Kidney (tissue), 14 donors: ENCODE measurements around the gene UBE2N. TPM values are rescaled to one million over a fixed set of nuclear protein-coding genes. Genes with fewer than 3 reads are reported as not detected.
"Not testable (repeated sequence)": the region's sequence is repeated elsewhere in the genome, so short reads cannot be mapped to it uniquely, and the experiment has no call there.

Experiments
- DNase-seq, 5 donors: peaks; one replicate each; pipeline ENCODE4 v3.0.0-alpha.2; 2013 to 2020
- FAIRE-seq: peaks from 2 replicates; lab custom pipeline; 2012; peaks lifted over from hg19 to GRCh38; lab: Jason Lieb, UNC
- H3K27ac ChIP-seq, 2 donors: one replicate each; pipeline ENCODE4 v1.7.0; 2013; ENCODE audit warnings: low read depth in 2 of 2, low read length in 2 of 2, inconsistent platforms in 1 of 2
- H3K27me3 ChIP-seq: one replicate; pipeline ENCODE4 v1.7.1; 2013; ENCODE audit warnings: low read length, inconsistent platforms; ENCODE audit not compliant: control insufficient read depth, insufficient read depth
- H3K36me3 ChIP-seq, 3 donors: one replicate each; pipeline versions ENCODE4 v1.7.0 to v1.7.1; 2013; ENCODE audit warnings: low read length in 3 of 3, control low read depth in 1 of 3, inconsistent platforms in 1 of 3; ENCODE audit not compliant: insufficient read depth in 3 of 3, control insufficient read depth in 2 of 3
- H3K4me1 ChIP-seq, 3 donors: one replicate each; pipeline versions ENCODE4 v1.7.0 to v1.7.1; 2013; ENCODE audit warnings: low read length in 3 of 3, inconsistent platforms in 1 of 3, low read depth in 1 of 3; ENCODE audit not compliant: control insufficient read depth in 2 of 3, insufficient read depth in 2 of 3
- H3K4me3 ChIP-seq, 3 donors: one replicate each; pipeline versions ENCODE4 v1.7.0 to v1.8.1; 2013; ENCODE audit warnings: low read length in 3 of 3, control low read depth in 1 of 3, inconsistent platforms in 1 of 3
- H3K9ac ChIP-seq, 3 donors: one replicate each; pipeline versions ENCODE4 v1.7.0 to v1.7.1; 2013; ENCODE audit warnings: low read length in 3 of 3, control low read depth in 1 of 3, inconsistent platforms in 1 of 3
- H3K9me3 ChIP-seq, 3 donors: one replicate each; pipeline versions ENCODE4 v1.7.0 to v1.7.1; 2013; ENCODE audit warnings: low read length in 3 of 3, control low read depth in 1 of 3, inconsistent platforms in 1 of 3; ENCODE audit not compliant: control insufficient read depth in 2 of 3, insufficient read depth in 1 of 3
- intact Hi-C: fragments of 100-400 bp; cut with DNase I; formaldehyde crosslinking; loops from one replicate; pipeline ENCODE4 v1.11.1; 2022
- polyA plus RNA-seq: library from polyadenylated mRNA; stranded (reverse); fragments of 350-450 nt; fragmentation: Illumina TruSeq; extraction: RNeasy Lipid Tissue Mini Kit (QIAGEN cat#74804); gene quantifications from one replicate; pipeline ENCODE4 v1.2.3, GENCODE V29; 2014; ENCODE audit warnings: low read depth, low replicate concordance; ENCODE audit not compliant: insufficient read depth
- total RNA-seq: library from RNA; stranded (reverse); fragmentation: NEBNext Ultra II Directional; extraction: Animal tissue kit (Norgen Biotek cat#: 25700); gene quantifications from one replicate; pipeline ENCODE4 v1.2.1, GENCODE V29; 2021
- TF ChIP-seq, protein P1 (sequence below): IDR thresholded peaks from 3 replicates; pipeline ENCODE4 v1.5.1; 2012; ENCODE audit warnings: mild to moderate bottlenecking, moderate library complexity, borderline replicate concordance; ENCODE audit not compliant: insufficient read depth; ENCODE audit errors: extremely low read depth
- donor health status: control.
- donor health status: control.
- donor health status: control.
- donor health status: control.
- donor health status: control.
- donor health status: DM: yes; HTN: yes; CAD: no.
- donor health status: Normal renal cell carcinoma (clear cell type).

UBE2N gene
- total and polyA plus RNA-seq, 2 donors from 2014 or later = 84.7 to 97.3 TPM

DNA sequence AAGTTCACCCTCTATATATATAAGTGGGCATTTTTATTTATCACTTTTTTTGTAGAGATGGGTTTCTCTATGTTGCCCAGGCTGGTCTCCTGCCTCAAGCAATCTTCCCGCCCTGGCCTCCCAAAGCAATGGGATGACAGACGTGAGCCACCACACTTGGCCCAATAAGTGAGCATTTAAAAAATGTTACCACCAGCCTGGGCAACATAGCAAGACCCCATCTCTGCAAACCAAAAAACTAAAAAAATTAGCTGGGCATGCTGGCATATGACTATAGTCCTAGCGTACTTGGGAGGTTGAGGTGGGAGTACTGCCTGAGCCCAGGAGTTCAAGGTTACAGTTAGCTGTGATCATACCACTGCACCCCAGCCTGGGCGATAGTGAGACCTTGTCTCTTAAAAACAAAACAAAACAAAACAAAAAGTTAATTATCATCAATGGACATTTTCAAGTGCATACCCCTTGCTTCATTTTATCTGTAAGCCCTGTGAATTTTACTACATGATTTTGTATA is 23.7 kb downstream of the UBE2N start:
- TF ChIP-seq, protein P1, sequence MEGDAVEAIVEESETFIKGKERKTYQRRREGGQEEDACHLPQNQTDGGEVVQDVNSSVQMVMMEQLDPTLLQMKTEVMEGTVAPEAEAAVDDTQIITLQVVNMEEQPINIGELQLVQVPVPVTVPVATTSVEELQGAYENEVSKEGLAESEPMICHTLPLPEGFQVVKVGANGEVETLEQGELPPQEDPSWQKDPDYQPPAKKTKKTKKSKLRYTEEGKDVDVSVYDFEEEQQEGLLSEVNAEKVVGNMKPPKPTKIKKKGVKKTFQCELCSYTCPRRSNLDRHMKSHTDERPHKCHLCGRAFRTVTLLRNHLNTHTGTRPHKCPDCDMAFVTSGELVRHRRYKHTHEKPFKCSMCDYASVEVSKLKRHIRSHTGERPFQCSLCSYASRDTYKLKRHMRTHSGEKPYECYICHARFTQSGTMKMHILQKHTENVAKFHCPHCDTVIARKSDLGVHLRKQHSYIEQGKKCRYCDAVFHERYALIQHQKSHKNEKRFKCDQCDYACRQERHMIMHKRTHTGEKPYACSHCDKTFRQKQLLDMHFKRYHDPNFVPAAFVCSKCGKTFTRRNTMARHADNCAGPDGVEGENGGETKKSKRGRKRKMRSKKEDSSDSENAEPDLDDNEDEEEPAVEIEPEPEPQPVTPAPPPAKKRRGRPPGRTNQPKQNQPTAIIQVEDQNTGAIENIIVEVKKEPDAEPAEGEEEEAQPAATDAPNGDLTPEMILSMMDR = no peak
- H3K27ac ChIP-seq = no peak overlapping the region
- FAIRE-seq = no peak
- H3K4me3 ChIP-seq = no peak overlapping the region
- no peaks in the 10 kb centered on the region for H3K36me3 ChIP-seq
- no peak for DNase-seq
- peaks cover 0 to 13% (median 3%) of the 10 kb centered on the region in 3 donors for H3K4me1 ChIP-seq
- no peak overlapping the region for H3K9ac ChIP-seq
- no peaks in the 10 kb centered on the region for H3K27me3 ChIP-seq
- intact Hi-C loops = no loop called here
- H3K9me3 ChIP-seq = no peaks in the 10 kb centered on the region

DNA sequence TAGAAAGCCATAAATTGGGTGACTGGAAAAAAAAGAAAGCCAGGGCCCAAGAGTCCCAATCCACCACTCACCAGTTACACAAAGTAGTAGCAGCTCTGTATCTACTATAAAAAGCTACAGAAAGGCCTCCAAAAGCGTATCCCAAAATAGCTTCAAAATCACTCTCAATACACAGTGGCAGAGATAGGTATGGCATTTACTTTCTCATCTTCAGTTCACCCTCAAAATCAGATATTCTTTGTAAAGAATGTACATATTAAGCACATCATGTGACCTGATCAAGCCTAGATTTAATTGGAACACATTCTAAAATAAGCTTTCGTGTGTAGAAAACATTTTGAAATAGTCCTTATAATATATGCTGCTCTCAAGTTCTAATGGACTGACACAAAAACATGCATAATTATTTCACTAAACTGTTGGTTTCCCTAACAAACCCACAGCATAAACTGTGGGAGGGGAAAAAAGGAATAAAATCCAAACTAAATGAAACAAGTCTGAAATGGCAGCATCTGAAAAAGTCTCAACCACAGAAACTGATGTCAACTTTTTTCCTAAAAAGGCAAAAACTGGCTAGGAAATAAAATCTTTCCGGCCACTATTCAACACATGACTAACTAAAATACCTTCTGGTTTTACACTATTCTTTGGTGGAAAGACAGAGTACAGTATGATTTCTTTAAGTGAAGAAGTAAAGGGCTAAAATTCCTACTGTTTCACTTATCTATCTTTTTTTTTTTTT is 25.9 kb downstream of the UBE2N start:
- Histone ChIP-seq H3K4me3 (no peak overlapping the region), H3K4me1 (peaks cover 0 to 11% (median 3%) of the 10 kb centered on the region in 3 donors), H3K27me3 (no peaks in the 10 kb centered on the region), H3K9me3 (no peaks in the 10 kb centered on the region), H3K9ac (peak overlapping the region in 1 of 3 donors; percentile 32), H3K36me3 (no peaks in the 10 kb centered on the region), H3K27ac (no peak overlapping the region)
- FAIRE-seq (no peak), DNase-seq (no peak)
- intact Hi-C loops = no loop called here
- TF ChIP-seq, protein P1 = no peak

DNA sequence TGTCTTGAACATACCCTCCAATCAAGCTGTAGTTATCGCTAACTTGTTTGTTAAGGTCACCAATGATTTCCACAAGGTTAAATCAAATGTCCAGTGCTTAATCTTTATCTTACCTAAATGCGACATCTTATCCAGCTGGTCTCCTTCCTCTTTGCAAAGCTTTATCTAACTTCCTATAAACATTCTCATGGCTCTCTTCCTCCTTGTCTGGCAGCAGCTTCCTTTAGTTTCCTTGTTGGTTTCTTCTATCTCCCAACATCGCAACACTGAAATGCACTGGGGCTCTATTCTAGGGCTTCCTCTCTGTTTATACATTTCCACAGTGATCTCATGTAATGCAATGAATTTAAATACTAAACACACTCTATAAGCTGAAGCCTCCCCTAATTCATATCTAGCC is 28.7 kb downstream of the UBE2N start:
- H3K9ac ChIP-seq = no peak overlapping the region
- TF ChIP-seq, protein P1 = no peak
- peak overlapping the region in 1 of 2 donors; percentile 25 for H3K27ac ChIP-seq
- DNase-seq (no peak), FAIRE-seq (no peak)
- no peak overlapping the region for H3K4me3 ChIP-seq
- intact Hi-C loops = no loop called here
- no peaks in the 10 kb centered on the region for H3K27me3 ChIP-seq
- no peaks in the 10 kb centered on the region for H3K36me3 ChIP-seq
- no peaks in the 10 kb centered on the region for H3K9me3 ChIP-seq
- H3K4me1 ChIP-seq = peaks cover 0 to 11% (median 3%) of the 10 kb centered on the region in 3 donors

DNA sequence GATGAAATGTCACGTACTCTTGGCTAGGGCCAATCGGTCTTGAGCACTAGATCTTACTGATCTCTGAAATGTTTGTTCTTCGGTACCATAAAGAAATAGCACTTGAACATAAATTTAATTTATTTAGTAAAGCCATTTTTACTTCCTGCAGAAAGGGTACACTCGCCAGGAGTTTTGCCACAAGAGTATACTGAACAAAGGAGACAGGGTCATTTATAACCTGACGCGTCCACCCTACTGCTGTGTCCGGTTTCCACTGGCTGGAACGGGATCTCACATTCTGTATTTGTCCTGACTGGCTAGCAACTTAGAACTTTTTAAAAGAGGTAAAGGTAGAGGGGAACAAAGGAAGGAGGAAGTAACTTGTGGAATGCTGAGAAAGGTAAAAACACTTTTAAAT is 29.4 kb downstream of the UBE2N start:
- peak in 1 of 5 donors; percentile 39 for DNase-seq
- peak overlapping the region in 1 of 2 donors; percentile 28 for H3K27ac ChIP-seq

DNA sequence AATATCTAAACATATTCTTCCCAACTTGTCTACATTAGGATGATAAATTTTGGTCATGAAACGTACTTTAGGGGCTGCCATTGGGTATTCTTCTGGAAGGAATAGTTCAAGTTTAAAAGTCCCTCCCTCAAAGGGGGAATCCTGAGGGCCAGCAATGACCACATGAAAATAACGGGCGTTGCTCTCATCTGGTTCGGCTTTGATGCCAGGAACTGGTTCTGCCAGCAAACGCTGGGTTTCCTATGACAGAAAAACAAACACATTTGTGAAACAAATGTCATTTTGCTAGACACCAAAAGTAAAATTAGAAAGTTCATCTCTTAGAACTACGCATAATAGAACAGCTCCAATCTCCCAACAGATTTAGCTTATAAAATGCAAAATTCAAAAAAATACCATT is 30.7 kb downstream of the UBE2N start:
- H3K27ac ChIP-seq, H3K9me3 ChIP-seq, intact Hi-C loops, FAIRE-seq, H3K9ac ChIP-seq, H3K4me3 ChIP-seq, H3K36me3 ChIP-seq, DNase-seq, H3K27me3 ChIP-seq: not testable (repeated sequence)
- peaks cover 0 to 10% (median 3%) of the 10 kb centered on the region in 3 donors for H3K4me1 ChIP-seq

More for the DNA sequence above, 29.4 kb downstream of the UBE2N start:
- FAIRE-seq, H3K9me3 ChIP-seq, H3K36me3 ChIP-seq, H3K27me3 ChIP-seq, H3K9ac ChIP-seq, H3K4me3 ChIP-seq, intact Hi-C loops: not testable (repeated sequence)
- peaks cover 0 to 11% (median 3%) of the 10 kb centered on the region in 3 donors for H3K4me1 ChIP-seq
